Sigmoid colon (tissue), 4 donors: Measurements from ENCODE around the gene CAMTA1.

Experiments used
- EP300 ChIP-seq, 4 donors: sonication (generic); formaldehyde crosslinking; IDR thresholded peaks; one replicate each; pipeline ENCODE4 v1.6.1; 2017; ENCODE audit warnings: antibody characterized with exemption in 4 of 4
- POLR2A ChIP-seq, 2 donors: fragments of 450-650 bp; IDR thresholded peaks; one replicate each; pipeline ENCODE4 v1.6.1; 2016; ENCODE audit warnings: antibody characterized with exemption in 2 of 2, mild to moderate bottlenecking in 2 of 2, moderate library complexity in 2 of 2
- POLR2AphosphoS5 ChIP-seq, 4 donors: sonication (generic); formaldehyde crosslinking; IDR thresholded peaks; one replicate each; pipeline ENCODE4 v1.6.1; 2017; ENCODE audit warnings: antibody characterized with exemption in 4 of 4
- TF ChIP-seq, protein P1 (sequence below), 4 experiments: fragments of 450-650 bp in 3 of 4; fragments of 200-600 bp in 1 of 4; IDR thresholded peaks; one replicate each; pipeline ENCODE4 v1.5.1; 2016 to 2019; ENCODE audit warnings: antibody characterized with exemption in 4 of 4, mild to moderate bottlenecking in 3 of 4, moderate library complexity in 2 of 4

DNA sequence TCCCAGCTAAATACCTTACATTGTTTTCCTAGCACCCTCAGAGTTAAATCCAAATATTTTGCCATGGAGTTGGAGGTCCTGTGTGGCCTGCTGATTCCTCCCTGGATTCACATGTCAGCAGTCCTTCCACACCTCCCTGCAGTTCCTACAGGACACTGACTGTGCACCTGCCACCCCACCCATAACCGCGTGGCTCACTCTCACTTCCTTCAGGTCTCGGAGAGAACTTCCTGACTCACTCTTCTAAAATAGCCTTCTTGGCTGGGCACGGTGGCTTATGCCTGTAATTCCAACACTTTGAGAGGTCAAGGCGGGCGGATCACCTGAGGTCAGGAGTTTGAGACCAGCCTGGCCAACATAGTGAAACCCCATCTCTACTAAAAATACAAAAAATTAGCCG lies 8.4 kb upstream of the CAMTA1 start:
- TF ChIP-seq, protein P1, sequence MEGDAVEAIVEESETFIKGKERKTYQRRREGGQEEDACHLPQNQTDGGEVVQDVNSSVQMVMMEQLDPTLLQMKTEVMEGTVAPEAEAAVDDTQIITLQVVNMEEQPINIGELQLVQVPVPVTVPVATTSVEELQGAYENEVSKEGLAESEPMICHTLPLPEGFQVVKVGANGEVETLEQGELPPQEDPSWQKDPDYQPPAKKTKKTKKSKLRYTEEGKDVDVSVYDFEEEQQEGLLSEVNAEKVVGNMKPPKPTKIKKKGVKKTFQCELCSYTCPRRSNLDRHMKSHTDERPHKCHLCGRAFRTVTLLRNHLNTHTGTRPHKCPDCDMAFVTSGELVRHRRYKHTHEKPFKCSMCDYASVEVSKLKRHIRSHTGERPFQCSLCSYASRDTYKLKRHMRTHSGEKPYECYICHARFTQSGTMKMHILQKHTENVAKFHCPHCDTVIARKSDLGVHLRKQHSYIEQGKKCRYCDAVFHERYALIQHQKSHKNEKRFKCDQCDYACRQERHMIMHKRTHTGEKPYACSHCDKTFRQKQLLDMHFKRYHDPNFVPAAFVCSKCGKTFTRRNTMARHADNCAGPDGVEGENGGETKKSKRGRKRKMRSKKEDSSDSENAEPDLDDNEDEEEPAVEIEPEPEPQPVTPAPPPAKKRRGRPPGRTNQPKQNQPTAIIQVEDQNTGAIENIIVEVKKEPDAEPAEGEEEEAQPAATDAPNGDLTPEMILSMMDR (IDR thresholded peaks at IDR 0.05): no peak
- TF ChIP-seq POLR2A (IDR thresholded peaks at IDR 0.05) (no peak), POLR2AphosphoS5 (IDR thresholded peaks at IDR 0.05) (no peak), EP300 (IDR thresholded peaks at IDR 0.05) (no peak)
